HFF-Myc (cell line): ENCODE data around the gene FLRT1.

Experiments used
- DNase-seq: peaks from one replicate; pipeline ENCODE4 v3.0.0-alpha.2; 2011; ENCODE audit warnings: low read depth; ENCODE audit errors: extremely low read depth
- H3K4me3 ChIP-seq: replicated peaks from 2 replicates; pipeline ENCODE4 v1.5.1; 2011; ENCODE audit warnings: low read depth, mild to moderate bottlenecking, control low read depth, low read length
- CTCF ChIP-seq: IDR thresholded peaks from 2 replicates; pipeline ENCODE4 v1.5.1; 2012; ENCODE audit warnings: mild to moderate bottlenecking, low read depth, low read length, control low read depth; ENCODE audit errors: missing control alignments

FLRT1 gene

DNA sequence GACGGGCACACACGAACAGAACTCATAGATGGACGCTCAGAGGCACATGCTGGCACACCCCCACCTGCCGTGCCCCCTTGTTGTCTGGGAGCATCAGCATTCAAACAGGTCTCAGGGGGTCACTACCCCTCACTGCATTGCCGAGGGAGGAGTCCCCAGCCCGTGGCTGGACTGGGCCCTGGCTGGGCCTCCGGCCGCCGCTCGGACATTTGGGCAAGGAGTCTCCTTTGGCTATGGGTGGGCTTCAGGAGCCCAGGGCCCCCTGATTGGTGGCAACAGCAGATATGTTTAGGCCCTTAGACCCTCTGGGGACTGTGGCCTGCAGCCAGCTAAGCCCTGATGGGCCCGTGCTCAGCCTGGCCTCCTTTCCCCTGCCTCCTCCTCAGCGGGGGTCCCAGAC is 41.9 kb downstream of the FLRT1 start:
- no peak overlapping the region for H3K4me3 ChIP-seq
- no peak for TF ChIP-seq CTCF
- DNase-seq: no peak

DNA sequence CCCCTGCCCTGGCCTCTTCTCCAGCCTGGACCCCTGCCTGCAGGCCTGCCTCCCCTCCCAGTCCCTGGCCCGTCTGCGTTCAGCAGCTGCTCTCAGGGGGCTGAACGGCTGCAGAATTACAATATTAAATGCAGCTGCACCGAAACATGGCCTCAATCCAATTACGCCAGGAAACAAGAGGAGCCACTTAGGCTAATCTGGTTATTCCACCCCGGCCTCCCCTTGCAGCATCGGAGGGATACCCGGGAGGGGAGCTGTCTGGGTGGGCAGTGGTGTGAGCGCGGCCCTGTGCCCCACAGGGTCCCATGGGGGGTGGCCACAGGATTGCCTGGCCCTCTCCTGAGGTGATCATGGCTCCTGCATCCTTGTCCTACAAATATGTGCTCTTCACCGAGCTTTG is 42.6 kb downstream of the FLRT1 start:
- no peak overlapping the region for H3K4me3 ChIP-seq
- TF ChIP-seq CTCF: no peak
- no peak for DNase-seq

- H3K4me3 ChIP-seq: no peak overlapping the region
- no peak for TF ChIP-seq CTCF
- DNase-seq: no peak
Measured at GRCh38 chr11:64078905-64079304, 43.2 kb downstream of the FLRT1 start.

DNA sequence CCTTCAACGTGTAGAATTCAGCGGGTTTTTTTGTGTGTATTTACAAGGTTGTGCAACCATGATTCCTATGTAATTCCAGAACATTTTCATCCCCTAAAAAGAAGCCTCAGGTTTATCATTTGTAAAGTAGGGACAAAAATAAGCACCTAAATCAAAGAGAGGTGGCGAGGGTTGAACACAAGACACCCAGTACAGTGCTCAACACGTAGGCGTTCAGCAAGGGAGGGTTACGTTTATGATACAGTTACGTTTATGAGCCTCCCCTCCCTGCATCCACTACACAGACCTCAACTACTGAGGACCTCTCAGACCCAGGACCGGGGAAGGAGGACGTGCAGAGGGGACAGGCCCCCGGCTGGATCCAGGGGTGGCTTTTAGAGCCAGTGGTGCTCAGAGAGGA is 44.7 kb downstream of the FLRT1 start:
- no peak for TF ChIP-seq CTCF
- no peak overlapping the region for H3K4me3 ChIP-seq
- DNase-seq: no peak

DNA sequence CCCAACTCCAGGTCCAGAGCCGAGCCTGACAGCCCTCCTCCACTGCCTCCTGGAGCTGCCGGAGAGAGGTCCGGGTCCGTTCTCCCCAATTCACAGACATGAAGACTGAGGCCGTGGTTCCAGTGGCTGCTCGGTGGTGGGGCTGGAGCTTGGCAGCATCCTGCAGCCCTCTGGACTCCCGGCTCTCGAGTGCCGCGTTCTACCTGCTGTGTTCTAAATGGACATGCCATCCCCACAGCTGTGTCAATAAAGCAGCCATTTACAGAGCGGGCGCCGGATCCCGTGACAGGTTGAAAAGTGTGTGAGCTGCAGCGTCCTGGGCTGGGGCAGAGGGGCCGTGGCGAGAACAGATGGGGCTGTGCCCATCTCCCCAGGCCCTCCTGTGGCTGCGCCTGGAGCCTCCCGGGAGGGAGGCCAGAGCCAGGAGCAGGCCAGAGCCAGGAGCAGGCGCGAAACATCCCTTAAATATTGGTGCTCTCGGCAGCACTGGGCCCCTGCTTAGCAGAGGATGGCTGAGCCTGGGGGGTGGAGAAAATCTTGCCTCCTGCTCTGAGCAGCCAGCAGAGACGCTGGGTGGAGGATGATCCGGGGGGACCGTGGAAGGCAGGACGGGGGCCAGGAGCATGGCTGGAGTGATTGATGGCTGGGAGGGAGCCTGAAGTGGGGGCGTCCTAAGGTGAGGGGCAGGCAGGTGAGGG is 46.2 kb downstream of the FLRT1 start:
- no peak for TF ChIP-seq CTCF
- no peak for DNase-seq
- H3K4me3 ChIP-seq: no peak overlapping the region

- no peak for DNase-seq
- H3K4me3 ChIP-seq: no peak overlapping the region
- TF ChIP-seq CTCF: no peak
Measured at GRCh38 chr11:64083398-64084080, 47.8 kb downstream of the FLRT1 start.
